Measurements from ENCODE around the gene ANKRD12.

ANKRD12 gene

GRCh38 chr18:9243029-9243428, 106.4 kb downstream of the ANKRD12 start:
- no peak for TF ChIP-seq CTCF (IDR thresholded peaks at IDR 0.05)
- H3K4me3 ChIP-seq (ENCODE audit: low read depth in 1 of 2, low read length in 1 of 2), result peak overlapping the region in 1 of 2 experiments; percentile 9
- no peaks in the 10 kb centered on the region for H3K9me3 ChIP-seq
- H3K27ac ChIP-seq, result peak overlapping the region; percentile 88
- peaks cover 48 to 56% of the 10 kb centered on the region in 2 experiments for H3K4me1 ChIP-seq (ENCODE audit: control insufficient read depth in 1 of 2, insufficient read depth in 1 of 2, low read depth in 1 of 2, low read length in 1 of 2)
- no peaks in the 10 kb centered on the region for H3K36me3 ChIP-seq
- no peaks in the 10 kb centered on the region for H3K27me3 ChIP-seq

GRCh38 chr18:9244376-9244775, 107.8 kb downstream of the ANKRD12 start:
- Histone ChIP-seq H3K27me3 (no peaks in the 10 kb centered on the region), H3K27ac (peak overlapping the region; percentile 88), H3K9me3 (no peaks in the 10 kb centered on the region), H3K36me3 (no peaks in the 10 kb centered on the region), H3K4me1 (ENCODE audit: control insufficient read depth in 1 of 2, insufficient read depth in 1 of 2, low read depth in 1 of 2, low read length in 1 of 2) (peaks cover 40 to 49% of the 10 kb centered on the region in 2 experiments), H3K4me3 (ENCODE audit: low read depth in 1 of 2, low read length in 1 of 2) (no peak overlapping the region)
- TF ChIP-seq CTCF (IDR thresholded peaks at IDR 0.05), result no peak

- TF ChIP-seq CTCF (IDR thresholded peaks at IDR 0.05), result no peak
- no peaks in the 10 kb centered on the region for H3K27me3 ChIP-seq
- no peaks in the 10 kb centered on the region for H3K9me3 ChIP-seq
- H3K36me3 ChIP-seq, result peaks cover 2% of the 10 kb centered on the region
- H3K4me3 ChIP-seq (ENCODE audit: low read depth in 1 of 2, low read length in 1 of 2), result no peak overlapping the region
- no peak overlapping the region for H3K27ac ChIP-seq
- H3K4me1 ChIP-seq (ENCODE audit: control insufficient read depth in 1 of 2, insufficient read depth in 1 of 2, low read depth in 1 of 2, low read length in 1 of 2), result peaks cover 3 to 8% of the 10 kb centered on the region in 2 experiments
Observed at GRCh38 chr18:9248661-9249060, 112.1 kb downstream of the ANKRD12 start.

GRCh38 chr18:9249254-9249653, 112.7 kb downstream of the ANKRD12 start:
- TF ChIP-seq CTCF (IDR thresholded peaks at IDR 0.05), result no peak
- Histone ChIP-seq H3K9me3 (no peaks in the 10 kb centered on the region), H3K27ac (no peak overlapping the region), H3K36me3 (peaks cover 7% of the 10 kb centered on the region), H3K27me3 (no peaks in the 10 kb centered on the region), H3K4me3 (ENCODE audit: low read depth in 1 of 2, low read length in 1 of 2) (no peak overlapping the region), H3K4me1 (ENCODE audit: control insufficient read depth in 1 of 2, insufficient read depth in 1 of 2, low read depth in 1 of 2, low read length in 1 of 2) (peaks cover 0 to 2% of the 10 kb centered on the region in 2 experiments)

GRCh38 chr18:9259173-9259572, 122.6 kb downstream of the ANKRD12 start:
- Histone ChIP-seq H3K27ac (no peak overlapping the region), H3K9me3 (no peaks in the 10 kb centered on the region), H3K27me3 (no peaks in the 10 kb centered on the region), H3K36me3 (peaks cover 6% of the 10 kb centered on the region), H3K4me3 (ENCODE audit: low read depth in 1 of 2, low read length in 1 of 2) (no peak overlapping the region), H3K4me1 (ENCODE audit: control insufficient read depth in 1 of 2, insufficient read depth in 1 of 2, low read depth in 1 of 2, low read length in 1 of 2) (peaks cover 11 to 30% of the 10 kb centered on the region in 2 experiments)
- no peak for TF ChIP-seq CTCF (IDR thresholded peaks at IDR 0.05)
